ENCODE measurements around the gene SMIM28.
"Not testable (repeated sequence)": the region's sequence is repeated elsewhere in the genome, so short reads cannot be mapped to it uniquely, and the experiment has no call there.

The SMIM28 gene

GRCh38 chr6:138347864-138348263 is 29.8 kb upstream of the SMIM28 start:
- H3K27ac ChIP-seq: peak overlapping the region; percentile 6; the same call in 1 of the 2 replicates
- TF ChIP-seq CTCF (conservative IDR thresholded peaks at IDR 0.05) (no peak), ZFX (IDR thresholded peaks at IDR 0.05) (no peak)

GRCh38 chr6:138349891-138350290 is 27.8 kb upstream of the SMIM28 start:
- TF ChIP-seq CTCF (conservative IDR thresholded peaks at IDR 0.05): no peak
- no peak for TF ChIP-seq ZFX (IDR thresholded peaks at IDR 0.05)
- H3K27ac ChIP-seq: no peak overlapping the region

GRCh38 chr6:138357928-138358327 is 19.8 kb upstream of the SMIM28 start:
- H3K27ac ChIP-seq: no peak overlapping the region
- no peak for TF ChIP-seq CTCF (conservative IDR thresholded peaks at IDR 0.05)
- no peak for TF ChIP-seq ZFX (IDR thresholded peaks at IDR 0.05)

- H3K27ac ChIP-seq: not testable (repeated sequence)
These were observed 9.0 kb upstream of the SMIM28 start for GRCh38 chr6:138368684-138369083.

GRCh38 chr6:138370631-138371451 is 6.9 kb upstream of the SMIM28 start:
- H3K27ac ChIP-seq: no peak overlapping the region
- TF ChIP-seq CTCF (conservative IDR thresholded peaks at IDR 0.05) (no peak), ZFX (IDR thresholded peaks at IDR 0.05) (no peak)

- TF ChIP-seq ZFX (IDR thresholded peaks at IDR 0.05) (no peak), CTCF (conservative IDR thresholded peaks at IDR 0.05) (no peak)
- H3K27ac ChIP-seq: no peak overlapping the region
These were observed 6.3 kb upstream of the SMIM28 start for GRCh38 chr6:138371452-138371711.

GRCh38 chr6:138371720-138372119 is 6.0 kb upstream of the SMIM28 start:
- no peak overlapping the region for H3K27ac ChIP-seq
- TF ChIP-seq CTCF (conservative IDR thresholded peaks at IDR 0.05): no peak
- TF ChIP-seq ZFX (IDR thresholded peaks at IDR 0.05): no peak
